T-helper 2 cell treated with Interferon-gamma antibody and Interleukin-4, amounts not matched to agents 5 μg/mL and 100 μg/mL, for 36 hours (primary cell): ENCODE measurements around the gene SPRED2.

Experiments used
- DNase-seq: peaks from one replicate; pipeline ENCODE4 v3.0.0; 2021; ENCODE audit warnings: low spot score
- H3K27ac Mint-ChIP-seq: one replicate; pipeline ENCODE4 v1.8.0; 2021; ENCODE audit warnings: mild to moderate bottlenecking, mixed read lengths
- H3K27me3 Mint-ChIP-seq: one replicate; pipeline ENCODE4 v1.8.0; 2021; ENCODE audit warnings: low read depth, mixed read lengths
- H3K36me3 Mint-ChIP-seq: one replicate; pipeline ENCODE4 v1.8.0; 2021; ENCODE audit warnings: low read depth, mixed read lengths
- H3K4me1 Mint-ChIP-seq: one replicate; pipeline ENCODE4 v1.8.0; 2021; ENCODE audit warnings: low read depth, mixed read lengths
- H3K4me3 Mint-ChIP-seq: one replicate; pipeline ENCODE4 v1.8.0; 2022; ENCODE audit warnings: mild to moderate bottlenecking, moderate library complexity, mixed read lengths
- H3K9me3 Mint-ChIP-seq: one replicate; pipeline ENCODE4 v1.8.0; 2021; ENCODE audit warnings: mixed read lengths

SPRED2 gene, protein sequence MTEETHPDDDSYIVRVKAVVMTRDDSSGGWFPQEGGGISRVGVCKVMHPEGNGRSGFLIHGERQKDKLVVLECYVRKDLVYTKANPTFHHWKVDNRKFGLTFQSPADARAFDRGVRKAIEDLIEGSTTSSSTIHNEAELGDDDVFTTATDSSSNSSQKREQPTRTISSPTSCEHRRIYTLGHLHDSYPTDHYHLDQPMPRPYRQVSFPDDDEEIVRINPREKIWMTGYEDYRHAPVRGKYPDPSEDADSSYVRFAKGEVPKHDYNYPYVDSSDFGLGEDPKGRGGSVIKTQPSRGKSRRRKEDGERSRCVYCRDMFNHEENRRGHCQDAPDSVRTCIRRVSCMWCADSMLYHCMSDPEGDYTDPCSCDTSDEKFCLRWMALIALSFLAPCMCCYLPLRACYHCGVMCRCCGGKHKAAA

DNA sequence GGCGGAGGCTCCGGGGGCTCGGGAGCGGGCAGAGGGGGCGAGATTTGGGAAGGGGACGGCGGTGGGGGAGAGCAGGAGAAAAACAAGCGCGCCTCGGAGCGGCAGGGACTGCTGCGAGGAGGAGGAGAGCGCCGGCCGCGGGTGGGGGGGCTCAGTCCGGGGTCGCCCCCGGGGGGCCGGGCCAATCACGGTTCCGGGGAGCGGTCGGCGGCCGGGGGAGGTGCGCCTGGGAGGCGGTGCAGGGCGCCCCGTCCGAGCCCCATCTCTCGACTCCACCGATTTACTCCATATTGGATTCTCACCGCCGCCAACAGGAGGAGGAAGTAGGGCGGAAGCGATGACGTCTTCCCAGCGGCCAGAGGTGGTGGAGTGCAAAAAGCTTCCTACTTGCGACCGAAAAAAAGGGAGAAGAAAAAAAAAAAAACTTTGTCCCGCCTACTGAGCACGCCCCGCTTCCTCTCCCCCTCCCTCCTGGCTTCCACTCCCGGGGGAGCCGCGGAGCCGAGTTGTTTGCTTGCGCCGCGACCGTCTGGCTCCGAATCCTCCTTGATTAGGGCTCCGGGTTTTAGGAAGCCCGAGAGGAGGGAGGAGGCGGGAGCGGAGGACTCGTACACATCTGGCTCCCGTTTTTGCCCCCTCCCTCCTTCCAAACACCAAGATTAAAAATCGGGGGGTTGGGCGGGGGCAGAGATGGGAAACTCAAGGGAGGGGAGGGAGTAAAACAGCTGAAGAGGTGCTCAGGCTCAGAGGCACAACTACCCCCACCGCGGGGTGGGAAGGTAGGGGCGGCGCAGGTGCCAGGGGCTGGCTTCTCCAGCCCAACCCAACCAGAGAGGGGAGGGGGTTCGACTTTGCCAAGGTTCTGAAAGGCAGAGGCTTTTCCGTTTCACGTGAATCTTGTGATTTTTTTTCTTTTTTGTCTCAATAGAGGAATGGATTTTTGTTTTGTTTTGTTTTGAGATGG lies at the start of gene SPRED2:
TSS of gene SPRED2 (minus strand) at position 373 of the 964 bp plus-strand sequence. CDS start 612 bp downstream, outside the sequence.
- Mint-ChIP-seq H3K9me3 (no peaks in the 10 kb centered on the region), H3K27me3 (peaks cover 64% of the 10 kb centered on the region), H3K36me3 (no peaks in the 10 kb centered on the region), H3K4me3 (peak within 1 kb of the TSS; percentile 92), H3K4me1 (peaks cover 12% of the 10 kb centered on the region), H3K27ac (peak within 1 kb of the TSS; percentile 85)
- DNase-seq = peak; percentile 75

DNA sequence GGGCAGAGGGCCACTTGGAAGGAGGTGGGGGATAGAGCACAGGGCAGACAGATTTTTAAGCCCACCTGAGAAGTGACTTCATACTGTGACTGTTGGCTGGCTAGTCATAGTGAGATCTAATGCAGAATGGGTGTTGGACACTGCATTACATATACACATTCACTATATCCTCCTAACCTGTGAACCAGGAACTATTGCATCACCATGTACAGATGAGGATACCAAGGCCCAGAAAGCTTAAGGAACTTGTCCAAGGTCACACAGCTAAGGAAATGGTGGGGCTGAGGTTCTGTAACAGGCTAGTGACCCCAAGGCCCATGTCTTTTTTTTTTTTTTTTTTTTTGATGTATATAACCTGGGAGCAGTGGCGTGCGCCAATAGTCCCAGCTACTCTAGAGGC lies 49.6 kb upstream of the SPRED2 start:
- Mint-ChIP-seq H3K27ac (no peak overlapping the region), H3K9me3 (no peaks in the 10 kb centered on the region), H3K4me3 (no peak overlapping the region), H3K27me3 (peaks cover 2% of the 10 kb centered on the region), H3K4me1 (no peaks in the 10 kb centered on the region), H3K36me3 (no peaks in the 10 kb centered on the region)
- no peak for DNase-seq

DNA sequence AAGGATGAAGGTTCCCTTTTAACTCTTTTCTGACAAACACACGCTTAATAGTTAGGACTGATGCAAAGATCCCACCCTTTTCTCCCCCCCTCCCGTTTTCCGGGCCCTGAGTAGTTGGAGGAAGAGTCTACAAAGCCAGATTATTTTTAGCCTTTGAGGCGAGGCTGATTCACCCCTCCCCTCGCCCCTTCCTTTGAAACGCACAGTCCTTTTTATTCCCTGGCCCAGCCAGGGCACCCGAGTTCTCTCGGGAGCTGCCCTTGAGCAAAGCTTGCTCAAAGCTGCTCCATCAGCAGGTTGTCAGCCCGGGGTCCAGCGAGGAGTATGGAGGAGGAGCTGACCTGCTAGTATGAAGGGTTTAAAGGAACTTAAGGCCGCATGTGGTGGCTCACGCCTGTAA lies 47.1 kb upstream of the SPRED2 start:
- H3K27me3 Mint-ChIP-seq = peaks cover 2% of the 10 kb centered on the region
- no peaks in the 10 kb centered on the region for H3K4me1 Mint-ChIP-seq
- H3K9me3 Mint-ChIP-seq = no peaks in the 10 kb centered on the region
- no peak for DNase-seq
- H3K27ac Mint-ChIP-seq = no peak overlapping the region
- H3K36me3 Mint-ChIP-seq = no peaks in the 10 kb centered on the region
- no peak overlapping the region for H3K4me3 Mint-ChIP-seq

DNA sequence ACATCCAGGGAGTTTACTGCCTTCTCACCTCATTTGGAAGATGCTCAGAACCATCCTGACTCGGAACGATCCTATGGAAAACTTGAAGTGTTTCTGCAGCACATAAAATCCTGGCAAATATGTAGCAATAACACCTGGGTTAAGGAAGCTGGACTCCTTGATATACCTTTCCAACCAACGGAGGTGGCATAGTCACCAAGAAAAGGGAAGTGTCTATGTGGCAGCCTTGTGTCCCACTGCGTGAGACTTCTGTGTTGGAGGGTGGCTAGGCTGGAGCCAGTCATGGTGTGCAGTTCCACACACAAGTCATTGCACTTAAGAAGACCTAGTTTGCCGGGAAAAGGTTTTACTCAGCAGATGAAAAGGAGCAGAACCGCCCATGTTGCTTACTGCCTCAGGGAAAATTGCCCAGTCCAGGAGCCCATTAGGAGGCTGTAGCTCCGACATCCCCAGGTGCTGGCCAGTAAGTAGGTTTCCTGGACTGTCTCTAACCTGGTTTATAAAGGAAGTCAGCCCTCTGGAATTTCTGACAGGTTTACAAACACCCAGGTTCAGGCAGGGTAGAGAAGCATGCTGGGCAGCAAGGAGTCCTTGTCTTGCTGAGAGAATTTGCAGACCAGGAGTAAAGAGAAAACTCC lies 46.2 kb upstream of the SPRED2 start:
- no peaks in the 10 kb centered on the region for H3K9me3 Mint-ChIP-seq
- no peaks in the 10 kb centered on the region for H3K4me1 Mint-ChIP-seq
- H3K27ac Mint-ChIP-seq = no peak overlapping the region
- H3K4me3 Mint-ChIP-seq = no peak overlapping the region
- no peak for DNase-seq
- peaks cover 1% of the 10 kb centered on the region for H3K27me3 Mint-ChIP-seq
- no peaks in the 10 kb centered on the region for H3K36me3 Mint-ChIP-seq

DNA sequence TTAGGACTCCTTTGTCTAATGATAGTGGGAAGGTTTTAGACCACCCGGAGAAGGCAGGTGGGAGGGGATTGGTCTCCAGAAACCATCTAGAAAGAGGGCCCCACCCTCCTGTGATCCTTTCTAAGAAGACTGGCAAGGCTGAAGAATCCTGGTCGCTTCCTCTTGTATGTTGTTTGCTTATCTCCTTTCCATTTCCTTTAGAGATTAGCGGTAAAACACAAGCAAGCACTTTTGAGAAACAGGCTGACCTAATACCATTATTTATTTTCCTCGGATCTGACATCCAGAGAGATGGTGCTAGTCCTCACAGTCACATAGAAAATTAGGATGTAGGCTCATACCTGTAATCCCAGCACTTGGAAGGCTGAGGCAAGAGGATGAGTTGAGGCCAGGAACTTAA lies 45.2 kb upstream of the SPRED2 start:
- H3K36me3 Mint-ChIP-seq = no peaks in the 10 kb centered on the region
- H3K4me3 Mint-ChIP-seq = no peak overlapping the region
- H3K27me3 Mint-ChIP-seq = no peaks in the 10 kb centered on the region
- no peak for DNase-seq
- no peaks in the 10 kb centered on the region for H3K4me1 Mint-ChIP-seq
- no peak overlapping the region for H3K27ac Mint-ChIP-seq
- H3K9me3 Mint-ChIP-seq = no peaks in the 10 kb centered on the region

DNA sequence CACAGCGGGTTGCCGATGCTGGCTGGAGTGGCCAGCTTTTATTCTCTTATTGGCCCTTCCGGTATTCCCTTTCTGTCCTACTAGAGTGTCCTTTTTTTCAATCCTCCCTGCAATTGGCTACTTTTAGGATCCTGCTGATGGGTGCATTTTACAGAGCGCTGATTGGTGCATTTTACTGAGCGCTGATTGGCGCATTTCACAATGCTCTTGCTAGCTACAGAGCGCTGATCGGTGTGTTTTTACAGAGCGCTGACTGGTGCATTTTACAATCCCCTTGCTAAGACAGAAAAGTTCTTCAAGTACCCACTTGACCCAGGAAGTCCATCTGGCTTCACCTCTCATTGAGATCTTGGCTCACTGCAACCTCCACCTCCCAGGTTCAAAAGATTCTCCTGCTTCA lies 44.4 kb upstream of the SPRED2 start:
- Mint-ChIP-seq H3K27ac (no peak overlapping the region), H3K4me3 (no peak overlapping the region), H3K4me1 (no peaks in the 10 kb centered on the region), H3K9me3 (no peaks in the 10 kb centered on the region), H3K36me3 (no peaks in the 10 kb centered on the region), H3K27me3 (no peaks in the 10 kb centered on the region)
- no peak for DNase-seq

DNA sequence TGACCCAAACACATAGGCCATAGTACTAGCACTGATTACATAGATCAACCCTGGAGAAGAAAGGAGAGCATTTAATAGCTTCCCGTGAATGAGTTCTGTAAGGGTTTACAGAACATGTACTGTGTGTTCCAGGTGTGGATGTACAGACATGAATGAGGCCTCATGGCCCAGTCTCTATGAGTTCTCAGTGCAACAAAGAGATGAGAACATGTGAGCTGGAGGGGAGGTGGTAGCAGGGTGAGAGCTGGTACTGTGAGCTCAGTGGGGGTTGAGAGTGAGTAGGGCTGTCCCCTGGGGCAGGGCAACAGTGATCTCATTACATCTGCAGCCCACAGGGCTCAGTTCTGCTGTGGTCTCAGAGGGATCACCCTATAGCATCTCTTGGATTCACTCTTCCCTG lies 42.6 kb upstream of the SPRED2 start:
- Mint-ChIP-seq H3K9me3 (no peaks in the 10 kb centered on the region), H3K27ac (no peak overlapping the region), H3K36me3 (no peaks in the 10 kb centered on the region), H3K4me3 (no peak overlapping the region), H3K4me1 (no peaks in the 10 kb centered on the region), H3K27me3 (no peaks in the 10 kb centered on the region)
- DNase-seq = no peak

DNA sequence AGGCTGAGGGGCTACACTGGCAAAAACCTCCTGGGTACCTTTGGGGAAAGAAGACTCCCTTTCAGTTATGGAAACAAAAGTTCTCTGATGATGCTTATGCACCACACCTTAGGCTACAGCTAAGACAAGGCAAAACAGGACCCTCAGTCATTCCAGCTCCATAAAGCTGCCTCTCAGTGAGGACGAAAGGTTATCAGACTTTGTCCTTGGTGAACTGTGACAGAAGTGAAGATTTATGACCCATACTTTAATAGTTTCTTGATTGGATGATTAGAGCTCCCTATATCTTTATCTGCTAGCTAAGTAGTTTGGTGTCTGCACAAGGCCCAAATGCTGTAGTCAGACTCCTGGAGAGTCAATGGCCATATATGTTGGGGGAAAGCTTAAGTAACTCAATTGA lies 40.6 kb upstream of the SPRED2 start:
- no peaks in the 10 kb centered on the region for H3K9me3 Mint-ChIP-seq
- H3K27me3 Mint-ChIP-seq = no peaks in the 10 kb centered on the region
- no peaks in the 10 kb centered on the region for H3K4me1 Mint-ChIP-seq
- H3K36me3 Mint-ChIP-seq = no peaks in the 10 kb centered on the region
- H3K27ac Mint-ChIP-seq = no peak overlapping the region
- no peak for DNase-seq
- H3K4me3 Mint-ChIP-seq = no peak overlapping the region

DNA sequence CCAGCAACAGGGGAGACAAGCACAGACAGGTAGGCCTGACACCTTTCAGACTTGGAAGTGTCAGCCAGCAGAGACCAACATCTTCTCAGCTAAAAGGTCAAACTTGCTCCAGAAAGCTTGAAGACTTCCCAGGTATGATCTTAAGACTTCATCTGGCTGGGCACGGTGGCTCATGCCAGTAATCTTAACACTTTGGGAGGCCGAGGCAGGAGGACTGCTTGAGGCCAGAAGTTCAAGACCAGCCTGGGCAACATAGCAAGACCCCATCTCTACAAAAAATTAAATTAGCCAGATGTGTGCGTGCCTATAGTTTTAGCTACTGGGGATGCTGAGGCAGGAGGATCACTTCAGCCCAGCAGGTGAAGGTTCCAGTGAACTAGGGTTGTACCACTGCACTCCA lies 39.0 kb upstream of the SPRED2 start:
- Mint-ChIP-seq H3K9me3 (no peaks in the 10 kb centered on the region), H3K27ac (no peak overlapping the region), H3K4me1 (no peaks in the 10 kb centered on the region), H3K4me3 (no peak overlapping the region), H3K27me3 (no peaks in the 10 kb centered on the region), H3K36me3 (no peaks in the 10 kb centered on the region)
- no peak for DNase-seq

DNA sequence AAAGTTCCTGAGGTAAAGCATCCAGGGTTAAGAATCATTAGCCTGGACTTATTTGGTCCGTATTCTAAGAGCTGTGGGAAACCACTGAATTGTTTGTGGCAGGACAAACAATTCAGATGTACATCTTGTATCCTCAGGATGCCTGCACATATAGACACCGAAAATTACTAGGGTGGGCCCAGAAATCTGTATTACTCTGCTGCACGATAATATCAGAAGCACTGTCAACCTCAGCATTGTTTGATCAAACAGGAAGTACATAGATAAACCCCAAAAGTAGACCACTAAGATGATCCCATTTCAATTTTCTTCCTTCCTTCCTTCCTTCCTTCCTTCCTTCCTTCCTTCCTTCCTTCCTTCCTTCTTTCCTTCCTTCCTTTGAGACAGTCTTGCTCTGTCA lies 34.2 kb upstream of the SPRED2 start:
- Mint-ChIP-seq H3K4me3 (no peak overlapping the region), H3K27ac (no peak overlapping the region), H3K9me3 (no peaks in the 10 kb centered on the region), H3K36me3 (no peaks in the 10 kb centered on the region), H3K27me3 (peaks cover 8% of the 10 kb centered on the region), H3K4me1 (no peaks in the 10 kb centered on the region)
- DNase-seq = no peak

DNA sequence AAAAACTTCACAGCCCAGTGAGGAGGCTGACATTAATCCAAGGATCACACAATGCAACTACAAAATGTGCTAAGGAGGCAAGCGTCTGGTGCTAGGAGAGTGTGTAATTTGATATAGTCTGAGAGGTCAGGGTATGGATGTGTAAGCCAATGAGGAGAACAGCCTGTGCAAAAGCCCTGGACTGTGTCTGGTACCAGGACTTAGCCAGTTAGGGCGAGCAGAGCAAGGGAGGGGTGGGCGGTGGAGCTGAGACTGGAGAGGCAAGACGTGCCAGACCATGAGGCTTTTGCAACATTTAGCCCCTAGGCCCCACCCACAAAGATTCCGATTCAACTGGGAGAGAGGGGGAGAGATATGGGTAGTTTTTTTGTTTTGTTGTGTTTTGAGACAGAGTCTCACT lies 33.5 kb upstream of the SPRED2 start:
- Mint-ChIP-seq H3K27ac (no peak overlapping the region), H3K4me1 (no peaks in the 10 kb centered on the region), H3K4me3 (no peak overlapping the region), H3K36me3 (no peaks in the 10 kb centered on the region), H3K9me3 (no peaks in the 10 kb centered on the region), H3K27me3 (peaks cover 12% of the 10 kb centered on the region)
- no peak for DNase-seq

DNA sequence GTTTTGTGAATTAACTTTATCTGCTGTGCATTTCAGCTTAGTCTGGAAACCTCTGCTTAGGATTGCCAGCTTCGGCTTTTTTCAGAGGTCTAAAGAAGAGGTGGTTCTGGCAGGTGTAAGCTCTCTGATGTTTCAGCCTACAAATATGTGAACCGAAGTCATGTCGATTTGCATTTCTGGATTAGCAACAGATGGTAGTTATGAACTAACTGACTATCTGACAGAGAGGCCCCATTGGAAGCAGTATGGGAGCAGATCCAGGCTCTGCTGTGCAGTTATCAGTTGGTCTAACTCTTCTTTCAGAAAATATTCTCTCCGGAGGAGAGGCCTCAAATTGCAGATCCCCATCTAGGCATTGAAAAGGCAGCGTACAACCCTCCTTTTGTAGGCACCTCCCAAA lies 32.7 kb upstream of the SPRED2 start:
- H3K9me3 Mint-ChIP-seq = no peaks in the 10 kb centered on the region
- H3K27me3 Mint-ChIP-seq = peaks cover 13% of the 10 kb centered on the region
- H3K36me3 Mint-ChIP-seq = no peaks in the 10 kb centered on the region
- no peaks in the 10 kb centered on the region for H3K4me1 Mint-ChIP-seq
- no peak overlapping the region for H3K4me3 Mint-ChIP-seq
- no peak for DNase-seq
- H3K27ac Mint-ChIP-seq = no peak overlapping the region

DNA sequence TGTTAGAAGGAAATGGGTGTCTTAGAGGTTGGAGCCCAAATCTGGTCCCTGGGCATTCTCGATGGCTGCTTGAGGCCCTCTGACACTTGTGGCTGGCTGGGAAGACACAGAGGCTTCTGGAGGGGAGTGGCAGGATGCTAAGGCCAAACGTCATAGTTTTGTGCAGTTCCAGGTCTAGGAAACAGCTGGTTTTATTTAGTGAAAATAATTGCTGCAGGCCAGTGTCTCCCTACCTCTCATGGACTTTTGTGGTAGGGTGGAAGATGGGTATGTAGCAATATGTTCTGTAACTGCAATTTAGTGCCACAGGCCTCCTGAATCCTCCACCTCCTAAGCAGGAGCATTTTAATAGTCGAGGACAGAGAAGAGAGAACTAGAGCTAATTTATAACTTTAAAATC lies 32.2 kb upstream of the SPRED2 start:
- H3K27ac Mint-ChIP-seq = no peak overlapping the region
- no peaks in the 10 kb centered on the region for H3K9me3 Mint-ChIP-seq
- H3K36me3 Mint-ChIP-seq = no peaks in the 10 kb centered on the region
- peaks cover 18% of the 10 kb centered on the region for H3K27me3 Mint-ChIP-seq
- DNase-seq = no peak
- H3K4me3 Mint-ChIP-seq = no peak overlapping the region
- H3K4me1 Mint-ChIP-seq = no peaks in the 10 kb centered on the region

DNA sequence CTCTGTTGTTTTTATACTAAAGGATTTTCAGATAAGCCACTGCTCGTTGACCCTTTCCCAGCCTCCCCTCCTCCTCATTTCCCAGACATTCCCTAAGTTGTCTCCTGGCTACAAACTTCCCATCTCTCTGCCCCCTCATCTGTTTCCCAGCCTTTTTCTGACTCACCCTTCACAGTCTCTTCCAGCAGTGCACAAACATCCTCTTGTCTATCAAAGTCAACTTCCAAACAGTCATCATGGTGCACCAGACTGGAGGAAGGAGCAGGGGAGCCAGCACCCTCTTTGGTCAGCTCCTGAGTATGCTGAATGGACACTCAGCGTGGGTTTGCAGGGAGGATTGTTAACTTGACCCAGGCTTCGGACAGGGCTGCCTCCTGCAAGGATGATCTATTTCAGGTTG lies 26.6 kb upstream of the SPRED2 start:
- H3K9me3 Mint-ChIP-seq = no peaks in the 10 kb centered on the region
- no peaks in the 10 kb centered on the region for H3K36me3 Mint-ChIP-seq
- H3K27me3 Mint-ChIP-seq = peaks cover 41% of the 10 kb centered on the region
- no peak for DNase-seq
- H3K27ac Mint-ChIP-seq = no peak overlapping the region
- no peak overlapping the region for H3K4me3 Mint-ChIP-seq
- H3K4me1 Mint-ChIP-seq = no peaks in the 10 kb centered on the region
